H1 (cell line): ENCODE measurements around the gene PLEKHG5.

ENCODE experiments used
- CTCF ChIP-seq, 3 experiments: IDR thresholded peaks; 1 replicate in 2 of 3; 2 replicates in 1 of 3; pipeline versions ENCODE4 v1.5.1 to v1.6.1; 2011; ENCODE audit warnings: low read length in 3 of 3, mild to moderate bottlenecking in 3 of 3, inconsistent platforms in 2 of 3, low read depth in 1 of 3, moderate library complexity in 1 of 3; ENCODE audit not compliant: insufficient read depth in 1 of 3; ENCODE audit errors: control extremely low read depth in 1 of 3
- YY1 ChIP-seq: IDR thresholded peaks from 2 replicates; pipeline ENCODE4 v1.6.1; 2011; ENCODE audit warnings: low read depth, mild to moderate bottlenecking, low read length

GRCh38 chr1:6467224-6467623 is 24.2 kb downstream of the PLEKHG5 start:
- TF ChIP-seq CTCF (IDR thresholded peaks at IDR 0.05; ENCODE audit: control extremely low read depth in 1 of 3, insufficient read depth in 1 of 3, low read depth in 1 of 3, low read length in 3 of 3) (no peak), YY1 (no peak)
